Hepatocyte (in vitro differentiated cells): ENCODE measurements around the gene CAPZA2.

Experiments
- EZH2 ChIP-seq: fragments of 200-600 bp; sonication (generic); IDR thresholded peaks from 2 replicates; pipeline ENCODE4 v1.6.1; 2016; ENCODE audit warnings: antibody characterized with exemption, mild to moderate bottlenecking, borderline replicate concordance
- EZH2phosphoT487 ChIP-seq: fragments of 200-600 bp; sonication (generic); IDR thresholded peaks from one replicate; pipeline ENCODE4 v1.6.1; 2018; ENCODE audit warnings: antibody characterized with exemption, mild to moderate bottlenecking, low read depth, moderate library complexity; ENCODE audit not compliant: unreplicated experiment, severe bottlenecking

DNA sequence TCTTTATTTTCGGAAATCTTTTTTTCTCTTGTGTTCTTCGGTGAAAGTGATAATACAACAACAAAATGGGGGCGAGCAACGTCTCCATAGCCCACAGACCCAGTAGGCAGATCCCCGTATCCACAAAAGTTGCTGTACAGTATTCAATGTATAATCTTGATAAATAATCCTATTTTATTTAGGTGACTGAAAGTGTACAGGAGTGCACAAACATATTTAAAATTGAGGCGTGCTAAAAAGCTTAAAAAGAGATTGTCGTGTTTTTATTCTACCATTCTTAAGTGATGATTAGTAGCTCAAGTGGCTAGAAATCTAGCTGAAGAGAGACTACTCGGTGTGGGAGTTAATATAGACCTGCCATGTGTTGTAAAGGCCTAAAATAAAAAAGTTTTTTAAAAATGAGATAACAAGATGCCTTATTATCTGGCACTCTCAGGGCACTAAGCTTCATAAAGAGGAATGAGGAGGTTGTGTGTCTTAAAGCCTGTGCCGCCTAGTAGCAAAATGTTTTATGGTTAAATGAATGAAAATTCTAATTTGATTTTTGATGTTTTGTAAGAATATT, 1.6 kb downstream of the CAPZA2 start:
- TF ChIP-seq EZH2 (no peak), EZH2phosphoT487 (no peak)
